Measurements from ENCODE around the gene PIGR.

Gene PIGR

DNA sequence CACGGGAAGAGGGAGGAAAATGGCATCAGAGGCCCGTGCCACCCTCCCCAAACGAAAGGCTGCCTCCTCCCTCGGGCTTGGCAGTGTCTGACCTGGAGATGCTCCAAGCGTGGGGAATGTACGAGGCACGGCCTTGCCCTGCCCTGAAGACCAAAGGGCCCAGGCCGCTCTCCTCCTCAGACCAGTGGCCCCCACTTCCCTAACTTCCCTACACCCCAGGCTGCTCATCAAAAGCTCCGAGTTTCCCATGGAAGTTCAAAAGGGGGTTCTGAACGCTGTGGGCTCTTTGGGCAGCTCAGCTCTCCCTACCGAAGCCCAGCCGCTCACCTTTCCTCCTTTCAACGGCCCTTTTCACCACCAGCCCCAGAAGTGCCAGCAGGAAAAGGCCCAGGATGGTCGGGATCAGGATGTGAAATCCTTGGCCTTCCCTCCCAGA lies 36.4 kb downstream of the PIGR start:
- DNase-seq (ENCODE audit: low spot score), result no peak

DNA sequence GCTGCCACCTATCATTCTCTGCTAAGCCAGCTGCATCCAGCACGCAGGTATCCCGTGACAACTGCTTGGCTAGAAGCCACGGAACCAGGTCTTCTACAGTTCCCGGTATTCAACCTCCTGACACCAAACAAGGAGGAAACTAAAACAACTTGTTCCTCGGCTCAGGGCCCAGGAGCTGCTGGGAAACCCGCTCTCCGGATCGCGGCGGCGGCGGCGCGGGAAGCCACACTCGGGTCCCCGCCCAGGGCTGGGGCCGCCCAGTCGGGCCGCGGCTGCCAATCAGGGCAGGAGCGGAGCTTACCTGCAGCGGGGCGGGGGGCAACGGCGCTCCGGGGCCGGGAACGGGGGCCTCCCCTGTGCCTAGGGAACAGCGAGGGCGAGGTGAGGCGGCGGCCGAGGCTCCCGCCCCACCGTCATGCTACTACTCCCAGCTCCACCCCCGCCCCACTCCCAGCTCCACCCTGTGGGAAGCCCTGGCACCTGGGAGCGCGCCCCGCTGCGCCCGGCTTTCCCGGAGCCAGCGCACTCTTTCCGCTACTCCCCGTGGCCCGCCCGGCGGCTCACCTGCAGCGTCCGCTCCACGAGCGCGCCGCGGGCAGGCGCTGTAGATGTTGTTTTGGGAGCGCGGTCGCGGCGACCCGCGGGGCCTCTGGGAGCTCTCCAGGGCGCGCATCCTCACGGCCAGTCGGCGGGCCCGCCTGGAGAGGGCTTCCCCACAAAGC lies 36.9 kb downstream of the PIGR start:
- DNase-seq (ENCODE audit: low spot score), result no peak

DNA sequence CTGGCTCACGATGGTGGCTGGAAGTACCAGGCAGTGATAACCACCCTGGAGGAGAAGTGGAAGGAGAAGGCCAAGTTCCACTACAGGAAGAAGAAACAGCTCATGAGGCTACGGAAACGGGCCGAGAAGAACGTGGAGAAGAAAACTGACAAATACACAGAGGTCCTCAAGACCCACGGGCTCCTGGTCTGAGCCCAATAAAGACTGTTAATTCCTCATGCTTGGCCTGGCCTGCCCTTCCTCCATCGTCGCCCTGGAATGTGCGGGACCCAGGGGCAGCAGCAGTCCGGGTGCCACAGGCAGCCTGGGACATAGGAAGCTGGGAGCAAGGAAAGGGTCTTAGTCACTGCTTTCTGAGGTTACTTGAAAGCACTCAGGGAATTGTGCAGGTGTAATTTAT lies 38.2 kb downstream of the PIGR start:
- DNase-seq (ENCODE audit: low spot score), result no peak

DNA sequence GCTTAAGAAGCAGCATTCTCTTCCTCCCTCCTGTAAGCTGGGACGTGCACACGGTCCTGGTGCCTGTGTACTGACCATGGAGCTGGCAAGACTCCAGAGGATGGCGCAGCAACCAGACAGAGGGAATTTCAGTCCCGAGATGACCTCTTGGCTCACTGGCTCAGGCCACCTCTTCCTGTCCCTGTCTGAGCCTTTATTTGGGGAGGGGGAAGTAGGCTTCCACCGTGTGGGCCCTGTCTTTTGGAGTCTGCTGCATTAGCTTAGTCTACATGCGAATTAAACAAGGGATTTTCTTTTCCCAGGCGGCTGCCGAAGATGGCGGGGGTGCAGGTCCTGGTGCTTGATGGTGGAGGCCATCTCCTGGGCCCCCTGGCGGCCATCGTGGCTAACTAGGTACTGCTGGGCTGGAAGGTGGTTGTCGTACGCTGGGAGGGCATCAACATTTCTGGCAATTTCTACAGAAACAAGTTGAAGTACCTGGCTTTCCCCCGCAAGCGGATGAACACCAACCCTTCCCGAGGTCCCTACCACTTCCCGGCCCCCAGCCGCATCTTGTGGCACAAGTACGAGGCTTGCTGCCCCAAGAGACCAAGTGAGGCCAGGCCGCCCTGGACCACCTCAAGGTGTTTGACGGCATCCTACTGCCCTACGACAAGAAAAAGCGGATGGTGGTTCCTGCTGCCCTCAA lies 38.8 kb downstream of the PIGR start:
- no peak for DNase-seq (ENCODE audit: low spot score)

DNA sequence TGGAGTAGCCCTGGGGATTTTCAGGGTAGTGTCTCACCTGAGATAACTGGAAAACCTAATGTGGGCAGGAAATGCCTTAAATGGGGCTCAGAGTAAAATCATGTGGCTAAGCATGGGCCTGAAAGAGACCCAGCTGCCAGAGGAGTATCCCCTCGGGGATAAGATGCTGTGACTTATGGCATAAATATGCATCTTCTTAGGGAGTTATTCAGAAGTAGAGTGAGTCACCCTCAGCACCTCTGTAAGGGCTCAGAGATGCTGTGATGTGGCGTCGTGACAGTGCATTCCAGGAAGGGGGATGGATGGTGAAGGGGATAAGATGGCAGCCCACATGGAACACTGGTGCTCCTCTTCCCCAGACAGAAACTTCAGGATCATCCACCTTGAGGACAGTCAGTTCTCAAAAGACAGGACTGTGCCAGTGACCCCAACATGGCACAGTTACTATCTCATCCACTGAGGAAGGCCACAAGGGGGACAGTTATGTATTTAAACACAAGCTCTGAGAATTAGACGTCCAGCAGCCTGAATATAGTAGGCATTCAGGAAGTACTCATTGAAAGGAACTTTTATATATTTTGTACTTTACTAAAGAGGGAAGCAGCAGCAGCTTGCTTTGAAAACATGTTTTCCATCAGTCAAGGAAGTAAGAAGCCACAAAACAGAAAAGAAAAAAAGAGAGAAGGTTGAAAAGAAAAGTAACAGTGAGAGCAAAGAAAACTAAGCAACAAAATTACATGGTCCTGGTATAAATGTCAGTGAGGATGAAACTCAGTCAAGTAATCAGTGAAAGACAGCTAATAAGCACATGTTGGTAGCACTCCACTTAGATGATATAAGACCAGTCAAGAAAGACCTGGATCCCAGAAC lies 40.7 kb downstream of the PIGR start:
- DNase-seq (ENCODE audit: low spot score), result no peak

DNA sequence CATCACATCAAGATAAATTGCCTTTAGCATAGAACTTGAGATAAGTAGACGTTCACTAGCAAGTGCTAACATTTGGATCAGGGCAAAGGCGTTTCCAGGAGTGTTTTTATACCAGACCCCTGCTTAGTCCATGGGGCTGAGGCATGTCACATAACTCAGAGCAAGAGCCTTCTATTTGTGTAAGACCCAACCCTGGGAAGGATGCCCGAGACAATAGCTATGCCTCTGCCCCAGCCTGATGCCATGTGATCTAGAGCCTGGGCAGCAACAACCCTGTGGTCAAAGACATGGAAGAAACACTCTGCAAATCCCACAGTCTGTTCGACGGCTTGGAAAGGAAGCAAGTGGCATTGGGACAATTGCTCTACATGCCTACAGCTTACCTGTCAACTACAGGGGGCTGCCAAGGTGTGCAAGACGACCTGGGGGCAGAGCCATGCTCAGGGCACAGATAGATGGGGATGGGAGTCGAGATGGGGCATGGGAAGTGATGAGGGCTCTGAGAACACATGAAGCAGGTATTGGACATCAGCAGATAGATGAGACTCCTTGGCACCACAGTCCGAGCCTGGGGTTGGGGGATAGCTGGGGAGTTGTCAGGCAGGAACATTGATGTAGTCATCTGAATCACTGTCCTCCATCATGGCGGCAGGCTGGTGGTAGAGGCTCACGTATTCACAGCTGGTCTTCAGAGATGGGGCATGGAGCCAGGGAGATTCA lies 41.7 kb downstream of the PIGR start:
- no peak for DNase-seq (ENCODE audit: low spot score)

DNA sequence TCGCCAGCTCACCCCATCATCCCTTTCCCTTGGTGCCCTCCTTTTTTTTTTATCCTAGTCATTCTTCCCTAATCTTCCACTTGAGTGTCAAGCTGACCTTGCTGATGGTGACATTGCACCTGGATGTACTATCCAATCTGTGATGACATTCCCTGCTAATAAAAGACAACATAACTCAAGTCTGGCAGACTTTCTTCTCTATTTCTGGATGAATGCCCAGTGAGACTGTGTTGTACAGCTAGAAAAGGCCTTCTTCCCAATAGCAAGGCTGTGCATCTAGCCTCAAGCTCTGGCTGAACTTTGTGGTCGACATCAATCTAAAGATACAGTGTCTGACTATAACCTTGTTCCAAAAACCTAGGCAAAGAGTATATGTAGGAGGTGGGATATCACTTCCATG lies 42.6 kb downstream of the PIGR start:
- no peak for DNase-seq (ENCODE audit: low spot score)

DNA sequence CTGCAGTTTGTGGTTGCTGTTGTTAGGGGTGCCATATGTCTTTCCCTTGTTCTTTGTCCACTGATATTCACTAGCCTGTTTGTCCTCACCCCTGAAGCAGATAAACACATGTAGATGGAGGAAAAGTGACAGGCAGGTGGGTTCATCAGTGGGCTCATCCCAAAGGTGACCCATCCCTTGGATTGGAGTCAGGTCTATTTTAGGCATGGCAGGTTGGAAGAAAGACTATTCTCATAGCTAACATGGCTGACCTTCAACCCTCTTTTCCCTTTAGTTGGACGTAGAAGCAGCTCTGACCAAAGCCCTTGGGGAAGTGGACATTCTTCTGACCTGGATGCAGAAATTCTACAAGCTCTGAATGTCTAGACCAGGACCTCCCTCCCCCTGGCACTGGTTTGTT lies 43.6 kb downstream of the PIGR start:
- DNase-seq (ENCODE audit: low spot score), result no peak

DNA sequence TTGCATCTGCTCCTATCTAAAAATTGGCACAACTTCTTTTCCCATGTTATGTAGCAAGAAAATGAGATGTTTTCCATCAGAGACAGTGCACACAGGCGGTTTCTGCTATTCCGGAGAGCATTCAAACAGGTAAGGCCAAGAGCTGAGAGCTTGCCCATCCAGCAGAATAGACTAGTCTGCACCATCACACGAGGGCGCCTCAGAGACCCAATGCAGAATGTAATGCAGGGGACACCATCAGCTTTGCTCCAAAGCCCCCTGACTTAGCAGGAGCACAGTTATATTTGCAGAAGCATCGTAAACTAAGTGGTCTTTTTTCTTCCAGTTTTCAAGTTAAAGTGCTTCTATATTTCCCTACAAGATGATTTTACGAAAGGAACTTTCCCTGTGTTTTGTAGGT lies 44.3 kb downstream of the PIGR start:
- DNase-seq (ENCODE audit: low spot score), result no peak

DNA sequence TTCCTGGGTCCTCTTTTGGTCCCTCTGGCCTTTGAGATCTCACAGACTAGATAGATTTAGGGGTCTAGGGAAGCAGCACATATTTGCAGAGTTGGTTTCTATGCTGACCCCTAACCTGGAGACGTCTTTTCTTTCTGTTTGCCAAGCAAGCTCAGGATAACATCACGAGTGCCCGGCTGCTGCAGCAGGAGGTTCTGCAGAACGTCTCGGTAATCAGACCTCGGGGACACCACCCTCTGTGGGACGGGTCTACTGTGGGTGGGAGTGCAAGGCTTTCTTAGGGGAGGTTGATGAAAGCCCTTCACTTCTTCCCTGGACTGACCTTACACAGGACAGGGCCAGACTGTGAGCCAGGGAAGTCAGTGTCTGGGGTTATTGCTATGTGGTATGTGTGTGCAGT lies 46.1 kb downstream of the PIGR start:
- DNase-seq (ENCODE audit: low spot score), result no peak

DNA sequence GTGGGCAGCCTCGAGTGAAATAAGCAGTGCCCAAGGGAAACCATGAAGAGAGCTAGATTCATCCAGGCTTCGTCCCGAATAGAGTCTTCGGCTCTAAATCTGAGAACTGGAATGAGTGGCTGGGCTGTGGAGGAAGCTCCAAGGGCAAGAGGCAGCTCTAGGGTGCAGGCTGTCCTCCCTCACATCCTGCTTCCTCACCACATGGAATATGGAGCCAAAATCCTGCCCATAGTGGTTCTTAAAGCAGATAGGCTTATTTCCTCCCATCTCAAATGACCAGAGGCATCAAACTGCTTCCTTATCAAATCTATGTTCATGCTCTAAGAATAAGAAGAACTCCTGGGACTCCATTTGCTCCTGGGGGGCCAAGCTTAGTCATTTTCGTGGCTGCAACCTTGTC lies 46.5 kb downstream of the PIGR start:
- no peak for DNase-seq (ENCODE audit: low spot score)

DNA sequence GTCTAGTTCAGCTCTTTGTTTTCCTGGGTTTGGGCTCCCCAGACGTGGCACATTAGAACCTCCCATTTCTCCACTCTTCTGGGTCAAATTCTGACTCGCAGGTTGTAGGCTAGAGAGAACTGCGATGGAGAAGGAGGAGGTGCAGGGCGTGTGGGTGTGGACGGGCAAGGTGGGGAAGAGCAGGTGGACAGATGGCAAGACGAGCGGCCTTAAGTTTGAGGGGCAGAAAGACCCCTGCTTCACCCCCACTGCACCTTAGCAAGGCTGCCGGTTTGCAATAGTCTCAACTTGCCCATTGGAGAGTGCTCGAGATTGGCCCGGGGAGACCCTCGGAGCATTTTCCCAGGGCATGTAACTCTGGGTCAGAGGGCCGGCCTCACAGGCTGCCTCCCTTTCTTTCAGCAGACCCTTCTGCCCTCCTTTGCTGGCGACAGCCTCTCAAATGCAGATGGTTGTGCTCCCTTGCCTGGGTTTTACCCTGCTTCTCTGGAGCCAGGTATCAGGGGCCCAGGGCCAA lies 47.3 kb downstream of the PIGR start:
- no peak for DNase-seq (ENCODE audit: low spot score)

DNA sequence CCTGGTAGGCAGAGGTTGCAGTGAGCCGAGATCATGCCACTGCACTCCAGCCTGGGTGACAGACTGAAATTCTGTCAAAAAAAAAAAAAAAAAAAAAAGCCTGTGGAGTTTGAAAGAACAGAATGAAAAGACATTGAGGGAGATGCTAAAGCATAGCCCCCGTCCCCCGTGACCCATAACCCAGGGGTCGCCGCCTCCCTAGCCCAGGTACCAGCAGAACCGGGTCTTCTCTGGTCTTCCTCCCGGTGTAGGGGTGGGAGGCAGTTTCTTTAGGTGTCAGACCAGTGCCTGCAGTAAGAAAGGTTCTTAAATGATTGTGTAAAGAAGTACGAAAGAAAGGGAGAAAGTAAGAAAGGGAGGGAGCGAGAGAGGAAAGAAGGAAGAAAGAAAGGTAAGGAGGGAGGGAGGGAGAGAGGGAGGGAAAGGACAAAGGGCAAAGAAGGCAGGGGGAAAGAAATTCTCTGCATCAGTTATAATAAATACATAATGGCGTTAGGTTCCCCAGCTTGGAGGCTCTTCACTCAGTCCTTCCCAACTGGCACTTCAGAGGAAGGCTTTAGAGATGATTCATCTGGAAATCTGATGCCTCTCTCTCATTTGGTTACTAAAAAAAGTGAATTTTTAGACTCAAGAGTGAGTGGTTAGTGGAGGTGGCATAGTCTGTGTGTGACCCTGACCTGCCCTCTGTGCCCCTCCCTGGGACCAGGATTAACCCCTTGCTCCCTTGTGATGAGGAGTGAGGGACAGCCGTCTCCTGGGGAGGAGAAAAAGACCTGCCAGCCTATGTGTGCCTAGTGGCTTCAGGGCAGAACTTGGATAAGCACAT lies 48.0 kb downstream of the PIGR start:
- DNase-seq (ENCODE audit: low spot score), result no peak

DNA sequence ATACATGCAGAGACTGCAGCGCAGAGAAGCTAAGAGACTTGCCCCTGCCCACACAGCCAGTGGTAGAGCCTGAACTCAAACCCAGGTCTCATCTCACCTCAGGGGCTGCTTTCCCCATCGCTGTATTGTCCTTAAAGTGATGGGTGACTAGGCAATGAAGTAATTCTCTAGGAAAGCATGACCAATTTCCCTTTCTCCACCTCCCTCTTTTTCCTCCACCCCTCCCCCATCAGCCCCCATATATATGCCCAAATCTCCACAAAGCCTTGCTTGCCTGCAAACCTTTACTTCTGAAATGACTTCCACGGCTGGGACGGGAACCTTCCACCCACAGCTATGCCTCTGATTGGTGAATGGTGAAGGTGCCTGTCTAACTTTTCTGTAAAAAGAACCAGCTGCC lies 49.1 kb downstream of the PIGR start, which contains the start of gene IL24:
TSS of gene IL24 (plus strand) at position 269 of the 400 bp plus-strand sequence. CDS start 390 bp downstream, outside the sequence.
- DNase-seq (ENCODE audit: low spot score), result no peak

DNA sequence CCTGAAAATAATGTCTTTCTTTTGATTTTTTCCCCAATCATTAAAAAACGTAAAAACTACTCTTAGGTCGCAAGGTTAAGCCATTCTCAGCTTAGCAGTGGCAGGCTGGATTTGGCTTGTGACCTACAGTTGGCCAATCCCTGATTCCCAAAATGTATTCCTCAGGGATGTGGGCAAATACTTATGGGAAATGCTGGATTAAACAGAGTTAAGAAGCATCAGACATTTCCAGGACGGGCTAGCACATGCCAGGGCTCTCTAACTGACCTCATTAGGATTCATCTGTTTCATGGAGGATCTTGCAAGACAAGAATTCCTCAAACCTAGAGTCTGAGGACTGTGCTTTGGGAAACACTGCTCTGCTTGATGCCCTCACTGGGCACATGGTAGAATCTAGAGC lies 50.0 kb downstream of the PIGR start:
- no peak for DNase-seq (ENCODE audit: low spot score)

DNA sequence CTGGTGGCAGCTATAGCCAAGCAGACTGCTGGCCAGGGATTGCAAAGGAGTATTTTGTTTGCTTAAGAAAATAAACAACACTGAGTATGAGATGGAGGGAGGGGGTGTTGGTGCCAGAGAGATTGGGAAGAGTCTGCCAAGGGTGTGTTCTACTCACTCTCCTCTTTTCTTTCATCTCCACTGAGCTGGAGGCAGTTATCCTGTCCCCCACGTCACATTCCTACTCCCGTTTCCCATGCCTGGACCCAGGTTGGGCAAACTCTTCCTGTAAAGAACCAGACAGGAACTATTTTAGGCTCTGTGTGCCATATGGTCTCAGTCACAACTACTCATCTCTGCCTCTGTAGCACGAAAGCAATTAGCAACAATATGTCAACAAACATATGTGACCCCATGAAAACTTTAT lies 50.4 kb downstream of the PIGR start:
- no peak for DNase-seq (ENCODE audit: low spot score)

DNA sequence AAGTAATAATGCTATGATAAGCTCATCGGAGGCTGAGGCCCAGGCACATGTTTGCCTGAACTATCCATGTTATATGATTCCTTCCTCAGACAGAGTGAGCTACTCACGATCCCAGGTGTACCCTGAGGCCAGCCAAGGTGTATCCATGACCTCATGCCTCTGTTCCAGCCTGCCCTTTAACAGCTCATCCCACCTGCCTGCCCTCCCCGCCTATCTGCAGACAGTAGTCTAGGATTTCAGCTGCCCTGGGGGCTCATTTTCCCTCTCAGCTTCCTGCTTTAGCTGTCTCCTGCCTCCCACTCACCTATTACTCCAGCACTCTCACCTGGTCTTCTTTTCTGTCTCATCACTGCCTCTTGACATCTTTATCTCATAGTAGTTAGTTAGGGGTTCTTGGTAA lies 50.9 kb downstream of the PIGR start:
- no peak for DNase-seq (ENCODE audit: low spot score)

DNA sequence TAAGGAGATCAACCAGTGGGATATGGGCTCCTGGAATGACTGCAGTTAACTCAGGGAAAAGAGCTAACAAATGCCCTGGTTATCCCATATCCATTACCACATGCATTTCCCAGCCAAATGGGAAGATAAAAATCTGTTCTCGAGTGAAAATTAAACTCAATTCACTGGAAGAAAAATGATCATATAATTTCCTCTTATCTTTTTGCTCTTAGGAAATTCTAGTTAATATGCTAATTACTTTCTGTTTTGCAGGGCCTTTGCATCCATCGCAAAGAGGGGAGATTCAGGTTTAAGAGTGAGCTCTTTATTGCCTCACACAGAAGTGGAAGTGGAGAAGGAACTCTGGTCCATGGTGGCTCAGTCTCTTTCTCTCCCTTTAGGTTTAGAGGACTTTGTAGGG lies 52.9 kb downstream of the PIGR start:
- no peak for DNase-seq (ENCODE audit: low spot score)

DNA sequence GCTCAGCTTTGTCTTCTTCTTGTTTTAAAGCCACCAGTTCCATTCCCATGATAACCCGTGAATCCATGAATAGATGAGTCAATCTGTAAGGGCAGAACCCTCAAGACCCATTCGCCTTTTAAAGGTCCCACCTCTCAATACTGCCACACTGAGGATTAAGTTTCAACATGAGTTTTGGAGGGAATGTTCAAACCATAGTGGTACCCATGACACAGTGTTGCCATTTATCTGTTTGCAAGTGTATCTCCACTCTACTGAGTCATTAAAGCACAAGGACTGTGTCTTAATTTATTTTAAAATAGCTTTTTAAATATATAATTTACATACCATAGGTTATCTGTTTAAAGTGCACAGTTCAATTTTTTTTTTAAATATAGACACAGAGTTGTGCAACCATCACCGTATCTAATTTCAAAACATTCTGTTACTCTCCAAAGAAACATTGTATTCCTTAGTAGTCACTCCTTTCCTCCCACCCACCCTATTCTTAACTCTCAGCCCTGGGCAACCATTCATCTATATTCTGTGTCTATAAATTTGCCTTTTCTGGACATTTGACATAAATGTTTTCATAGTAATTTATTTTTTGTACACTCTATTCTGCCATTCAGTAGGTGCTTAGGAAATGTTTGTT lies 53.8 kb downstream of the PIGR start:
- no peak for DNase-seq (ENCODE audit: low spot score)

DNA sequence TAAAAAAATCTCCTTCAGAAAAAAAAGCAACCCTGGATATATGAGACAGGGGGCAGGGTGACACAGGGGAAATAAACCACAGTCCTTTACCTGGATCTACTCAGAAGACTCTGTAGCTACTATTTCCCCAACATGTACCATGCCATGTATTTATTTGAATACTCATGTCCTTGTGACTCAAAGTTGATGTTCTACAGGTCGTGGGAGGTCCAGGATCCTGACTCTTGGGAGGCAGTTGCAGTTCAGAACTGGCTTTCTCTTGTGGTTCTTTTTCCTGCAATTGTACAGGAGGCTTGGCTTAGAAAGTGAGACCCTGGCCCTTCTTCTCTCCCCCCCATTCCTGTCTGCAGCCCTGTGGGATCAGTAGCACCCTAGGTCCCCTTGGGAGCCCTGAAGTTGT lies 54.9 kb downstream of the PIGR start:
- DNase-seq (ENCODE audit: low spot score), result no peak

All from hematopoietic multipotent progenitor cell treated with erythropoietin and hydrocortisone succinate and interleukin-3 and kit ligand, for 17 days (in vitro differentiated cells).